ENCODE data around the gene RASAL1. TPM values are rescaled to one million over a fixed set of nuclear protein-coding genes. Genes with fewer than 3 reads are reported as not detected.

RASAL1 gene
- total RNA-seq, 1 donor = not detected

GRCh38 chr12:113165521-113166450 lies 30.2 kb upstream of the RASAL1 start:
- Histone ChIP-seq H3K4me3 (ENCODE audit: insufficient read depth, low read length) (no peak overlapping the region), H3K4me2 (ENCODE audit: insufficient read depth, low read length) (no peak overlapping the region), H4K20me1 (ENCODE audit: insufficient read depth, low read length) (peaks cover 10% of the 10 kb centered on the region), H3K27me3 (ENCODE audit: insufficient read depth, low read length) (no peaks in the 10 kb centered on the region), H3K9me3 (ENCODE audit: low read depth, low read length) (no peaks in the 10 kb centered on the region), H3K79me2 (ENCODE audit: insufficient read depth, low read length) (no peaks in the 10 kb centered on the region), H3K36me3 (ENCODE audit: insufficient read depth, low read length) (peaks cover 51% of the 10 kb centered on the region), H3K27ac (ENCODE audit: low read depth, low read length) (no peak overlapping the region), H3K4me1 (ENCODE audit: insufficient read depth, low read length) (peaks cover 4% of the 10 kb centered on the region), H2AFZ (ENCODE audit: low read length) (no peak overlapping the region)
- peak; percentile 62 for DNase-seq (ENCODE audit: insufficient read length, low spot score, missing footprints)
- TF ChIP-seq CTCF (IDR thresholded peaks at IDR 0.05; ENCODE audit: extremely low read depth, low read depth, low read length) = no peak

GRCh38 chr12:113164014-113164413 lies 28.5 kb upstream of the RASAL1 start:
- H3K27me3 ChIP-seq (ENCODE audit: insufficient read depth, low read length) = no peaks in the 10 kb centered on the region
- DNase-seq (ENCODE audit: insufficient read length, low spot score, missing footprints) = peak; percentile 38
- no peak overlapping the region for H3K27ac ChIP-seq (ENCODE audit: low read depth, low read length)
- no peak overlapping the region for H2AFZ ChIP-seq (ENCODE audit: low read length)
- peaks cover 13% of the 10 kb centered on the region for H4K20me1 ChIP-seq (ENCODE audit: insufficient read depth, low read length)
- no peaks in the 10 kb centered on the region for H3K9me3 ChIP-seq (ENCODE audit: low read depth, low read length)
- H3K36me3 ChIP-seq (ENCODE audit: insufficient read depth, low read length) = peaks cover 50% of the 10 kb centered on the region
- TF ChIP-seq CTCF (IDR thresholded peaks at IDR 0.05; ENCODE audit: extremely low read depth, low read depth, low read length) = no peak
- no peak overlapping the region for H3K4me2 ChIP-seq (ENCODE audit: insufficient read depth, low read length)
- H3K4me1 ChIP-seq (ENCODE audit: insufficient read depth, low read length) = peaks cover 4% of the 10 kb centered on the region
- H3K79me2 ChIP-seq (ENCODE audit: insufficient read depth, low read length) = no peaks in the 10 kb centered on the region
- H3K4me3 ChIP-seq (ENCODE audit: insufficient read depth, low read length) = no peak overlapping the region

- peaks cover 46% of the 10 kb centered on the region for H3K36me3 ChIP-seq (ENCODE audit: insufficient read depth, low read length)
- H3K27me3 ChIP-seq (ENCODE audit: insufficient read depth, low read length) = no peaks in the 10 kb centered on the region
- H3K4me1 ChIP-seq (ENCODE audit: insufficient read depth, low read length) = peaks cover 4% of the 10 kb centered on the region
- H3K27ac ChIP-seq (ENCODE audit: low read depth, low read length) = no peak overlapping the region
- no peak overlapping the region for H3K4me2 ChIP-seq (ENCODE audit: insufficient read depth, low read length)
- no peaks in the 10 kb centered on the region for H3K79me2 ChIP-seq (ENCODE audit: insufficient read depth, low read length)
- no peaks in the 10 kb centered on the region for H3K9me3 ChIP-seq (ENCODE audit: low read depth, low read length)
- TF ChIP-seq CTCF (IDR thresholded peaks at IDR 0.05; ENCODE audit: extremely low read depth, low read depth, low read length) = no peak
- no peak overlapping the region for H2AFZ ChIP-seq (ENCODE audit: low read length)
- H4K20me1 ChIP-seq (ENCODE audit: insufficient read depth, low read length) = peaks cover 13% of the 10 kb centered on the region
- peak; percentile 79 for DNase-seq (ENCODE audit: insufficient read length, low spot score, missing footprints)
- no peak overlapping the region for H3K4me3 ChIP-seq (ENCODE audit: insufficient read depth, low read length)
Measured at GRCh38 chr12:113163030-113163360, 27.4 kb upstream of the RASAL1 start.

Data from osteoblast (primary cell).